GM12874 (cell line): ENCODE data around the gene GCH1.

ENCODE experiments used
- CTCF ChIP-seq: IDR thresholded peaks from 2 replicates; pipeline ENCODE4 v1.5.1; 2011; ENCODE audit warnings: low read depth, mild to moderate bottlenecking, control low read depth, low read length, moderate library complexity; ENCODE audit not compliant: insufficient read depth

GCH1 gene

DNA sequence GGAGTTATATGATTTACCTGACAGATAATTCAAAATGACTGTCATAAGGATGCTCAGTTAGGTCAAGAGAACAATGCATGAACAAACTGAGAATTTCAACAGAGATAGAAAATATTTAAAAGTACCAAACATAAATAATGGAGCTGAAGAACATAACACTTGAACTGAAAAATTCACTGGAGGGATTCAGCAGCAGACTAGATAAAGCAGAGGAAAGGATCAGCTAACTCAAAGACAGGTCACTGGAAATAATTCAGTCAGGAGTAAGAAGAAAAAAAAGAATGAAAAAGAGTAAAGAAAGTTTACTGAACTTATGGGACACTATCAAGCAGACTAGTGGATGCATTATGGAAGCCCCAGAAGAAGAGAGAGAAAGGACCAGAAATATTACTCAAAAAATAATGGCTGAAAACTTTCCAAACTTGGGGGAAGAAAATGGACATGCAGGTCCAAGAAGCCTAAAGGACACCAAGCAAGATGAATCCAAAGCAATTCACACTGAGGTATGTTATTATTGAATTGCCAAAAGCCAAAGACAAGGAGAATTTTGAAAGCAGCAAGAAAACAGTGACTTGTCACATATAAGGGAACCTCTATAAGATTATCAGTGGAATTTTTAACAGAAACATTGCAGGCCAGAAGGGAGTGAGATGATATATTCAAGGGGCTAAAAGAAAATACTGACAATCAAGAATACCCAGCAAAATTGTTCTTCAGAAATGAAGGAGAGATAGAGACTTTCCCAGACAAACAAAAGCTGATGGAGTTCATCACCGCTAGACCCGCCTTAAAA is 78.7 kb downstream of the GCH1 start:
- TF ChIP-seq CTCF, result no peak

- TF ChIP-seq CTCF, result no peak
These were observed 79.9 kb downstream of the GCH1 start for GRCh38 chr14:54822685-54823084.

DNA sequence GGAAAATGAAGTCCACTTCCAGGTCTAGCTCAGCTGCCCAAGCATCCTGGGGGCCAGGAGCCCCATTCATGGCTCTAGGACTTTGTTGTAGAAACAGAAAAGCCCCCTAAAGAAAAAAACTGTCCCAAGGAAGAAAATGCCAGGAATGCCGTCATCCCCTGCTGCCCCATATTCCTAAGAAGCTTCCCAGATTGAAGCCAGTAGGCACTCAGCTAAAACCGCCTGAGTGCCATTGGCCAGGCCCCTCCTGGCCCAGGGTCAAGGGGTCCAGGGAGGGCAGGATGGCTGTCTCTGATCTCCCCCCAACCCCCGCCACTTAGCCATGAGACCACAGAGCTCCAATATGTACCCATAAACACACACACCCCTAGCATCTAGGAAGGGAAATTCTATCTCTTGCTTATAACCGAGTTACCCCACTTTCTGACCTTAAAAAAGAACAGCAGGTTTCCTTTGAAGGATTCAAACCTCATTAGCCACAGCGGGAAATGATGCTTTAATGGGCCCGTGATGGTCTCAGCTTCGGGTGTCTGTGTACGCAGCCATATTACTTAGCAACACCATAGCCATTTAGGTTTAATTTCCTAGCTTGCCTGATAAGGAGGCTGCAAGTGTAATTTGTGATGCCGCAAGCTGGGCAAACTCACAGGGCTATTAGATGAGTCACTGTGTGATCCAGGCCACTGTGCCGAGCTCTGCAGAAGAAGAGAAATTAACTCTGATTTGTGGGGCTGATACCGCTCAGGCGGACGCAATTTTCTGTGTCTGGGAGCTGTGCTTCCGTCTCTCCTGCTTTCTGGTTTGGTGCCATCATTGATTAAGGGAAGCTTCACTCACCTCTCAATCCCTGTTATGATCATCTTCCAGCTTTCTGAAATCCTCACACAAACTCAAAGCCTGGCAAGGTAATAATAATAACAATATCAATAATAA is 84.2 kb downstream of the GCH1 start:
- no peak for TF ChIP-seq CTCF

GRCh38 chr14:54817506-54817905 is 85.1 kb downstream of the GCH1 start:
- TF ChIP-seq CTCF, result no peak

- TF ChIP-seq CTCF, result no peak
These were observed 86.2 kb downstream of the GCH1 start for GRCh38 chr14:54816450-54816849.

DNA sequence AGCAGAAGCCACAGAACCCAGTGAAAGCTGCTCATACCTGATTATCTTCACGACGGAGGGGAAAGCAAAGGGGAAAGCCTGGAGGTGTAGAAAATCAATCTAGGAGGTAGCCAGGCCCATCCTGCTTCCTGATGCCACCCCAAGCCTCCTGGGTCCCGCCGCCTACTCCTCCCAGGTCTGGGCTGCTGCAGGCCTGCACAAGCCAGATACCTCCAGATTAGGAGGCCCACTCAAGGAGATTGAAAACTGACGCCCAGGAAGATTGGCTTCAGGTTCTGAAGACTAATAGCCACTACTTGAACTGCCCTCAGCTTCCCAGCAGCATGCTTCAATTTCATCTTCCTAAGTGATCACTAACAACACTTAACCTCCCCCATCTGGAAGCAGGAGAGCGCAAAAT is 87.1 kb downstream of the GCH1 start:
- no peak for TF ChIP-seq CTCF

DNA sequence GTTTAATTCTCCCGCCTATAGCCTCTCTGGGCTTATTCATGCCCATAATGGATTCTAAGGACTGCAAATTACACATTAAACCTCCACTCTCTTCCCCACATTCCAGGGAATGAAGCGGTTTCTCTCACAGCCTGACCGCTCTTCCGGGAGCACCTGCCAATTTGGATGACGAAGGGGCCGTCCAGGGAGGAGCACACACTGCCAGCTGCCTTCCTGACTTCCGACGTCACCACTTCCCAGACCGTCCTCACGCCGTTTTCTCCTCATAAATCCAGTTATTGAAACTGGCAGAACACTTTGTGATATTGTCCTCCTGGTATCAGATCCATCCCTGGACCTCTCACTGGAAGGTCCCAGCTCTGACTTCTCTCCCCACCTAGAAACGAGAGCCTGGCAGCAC is 87.6 kb downstream of the GCH1 start:
- no peak for TF ChIP-seq CTCF
